Globus pallidus (tissue), 1 donor: ENCODE measurements around the gene TRAF3IP3.

Experiments
- DNase-seq: peaks from one replicate; pipeline ENCODE4 v3.0.0-alpha.2; 2015; ENCODE audit warnings: low spot score

TRAF3IP3 gene

GRCh38 chr1:209827384-209828262, 71.8 kb downstream of the TRAF3IP3 start, which contains the start of gene UTP25:
Gene UTP25 (plus strand): TSS chr1:209827972. CDS start chr1:209828064, 92 bp downstream.
- peak; percentile 90 for DNase-seq

- no peak for DNase-seq
Measured at GRCh38 chr1:209829716-209830115, 73.9 kb downstream of the TRAF3IP3 start.

- no peak for DNase-seq
Measured at GRCh38 chr1:209830722-209831121, 74.9 kb downstream of the TRAF3IP3 start.

GRCh38 chr1:209831615-209832014, 75.8 kb downstream of the TRAF3IP3 start:
- no peak for DNase-seq
